ENCODE measurements around the gene DMRTB1. TPM values are rescaled to one million over a fixed set of nuclear protein-coding genes. Genes with fewer than 3 reads are reported as not detected.

The DMRTB1 gene
- total RNA-seq, 1 donor from 2014 or later, result not detected

GRCh38 chr1:53508991-53509666, 49.9 kb downstream of the DMRTB1 start:
- Mint-ChIP-seq H3K4me1 (peaks cover 61% of the 10 kb centered on the region), H3K9me3 (no peaks in the 10 kb centered on the region), H3K27me3 (ENCODE audit: insufficient read depth, low read depth) (peaks cover 8% of the 10 kb centered on the region), H3K4me3 (no peak overlapping the region), H3K36me3 (no peaks in the 10 kb centered on the region), H3K27ac (peak overlapping the region; percentile 50)
- peak overlapping the region; percentile 26 for H2AFZ ChIP-seq (replicated peaks)
- H3K27me3 ChIP-seq, result no peaks in the 10 kb centered on the region
- no peaks in the 10 kb centered on the region for H3K79me2 ChIP-seq (ENCODE audit: low read depth)
- H3K4me2 ChIP-seq, result no peak overlapping the region
- H3K36me3 ChIP-seq, result no peaks in the 10 kb centered on the region
- H3K9me3 ChIP-seq (ENCODE audit: low read depth), result no peaks in the 10 kb centered on the region
- TF ChIP-seq EZH2 (IDR thresholded peaks at IDR 0.05) (no peak), EZH2phosphoT487 (IDR thresholded peaks at IDR 0.05) (no peak)
- TF ChIP-seq, protein P1, sequence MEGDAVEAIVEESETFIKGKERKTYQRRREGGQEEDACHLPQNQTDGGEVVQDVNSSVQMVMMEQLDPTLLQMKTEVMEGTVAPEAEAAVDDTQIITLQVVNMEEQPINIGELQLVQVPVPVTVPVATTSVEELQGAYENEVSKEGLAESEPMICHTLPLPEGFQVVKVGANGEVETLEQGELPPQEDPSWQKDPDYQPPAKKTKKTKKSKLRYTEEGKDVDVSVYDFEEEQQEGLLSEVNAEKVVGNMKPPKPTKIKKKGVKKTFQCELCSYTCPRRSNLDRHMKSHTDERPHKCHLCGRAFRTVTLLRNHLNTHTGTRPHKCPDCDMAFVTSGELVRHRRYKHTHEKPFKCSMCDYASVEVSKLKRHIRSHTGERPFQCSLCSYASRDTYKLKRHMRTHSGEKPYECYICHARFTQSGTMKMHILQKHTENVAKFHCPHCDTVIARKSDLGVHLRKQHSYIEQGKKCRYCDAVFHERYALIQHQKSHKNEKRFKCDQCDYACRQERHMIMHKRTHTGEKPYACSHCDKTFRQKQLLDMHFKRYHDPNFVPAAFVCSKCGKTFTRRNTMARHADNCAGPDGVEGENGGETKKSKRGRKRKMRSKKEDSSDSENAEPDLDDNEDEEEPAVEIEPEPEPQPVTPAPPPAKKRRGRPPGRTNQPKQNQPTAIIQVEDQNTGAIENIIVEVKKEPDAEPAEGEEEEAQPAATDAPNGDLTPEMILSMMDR (IDR thresholded peaks at IDR 0.05), result no peak
- no peak overlapping the region for H3K27ac ChIP-seq
- DNase-seq (ENCODE audit: low spot score), result no peak
- H3K4me3 ChIP-seq, result no peak overlapping the region
- peaks cover 10% of the 10 kb centered on the region for H3F3A ChIP-seq (ENCODE audit: low read depth)
- no peak overlapping the region for H3K9ac ChIP-seq
- no peaks in the 10 kb centered on the region for H4K20me1 ChIP-seq (ENCODE audit: low read depth)
- peaks cover 42% of the 10 kb centered on the region for H3K4me1 ChIP-seq

DNA sequence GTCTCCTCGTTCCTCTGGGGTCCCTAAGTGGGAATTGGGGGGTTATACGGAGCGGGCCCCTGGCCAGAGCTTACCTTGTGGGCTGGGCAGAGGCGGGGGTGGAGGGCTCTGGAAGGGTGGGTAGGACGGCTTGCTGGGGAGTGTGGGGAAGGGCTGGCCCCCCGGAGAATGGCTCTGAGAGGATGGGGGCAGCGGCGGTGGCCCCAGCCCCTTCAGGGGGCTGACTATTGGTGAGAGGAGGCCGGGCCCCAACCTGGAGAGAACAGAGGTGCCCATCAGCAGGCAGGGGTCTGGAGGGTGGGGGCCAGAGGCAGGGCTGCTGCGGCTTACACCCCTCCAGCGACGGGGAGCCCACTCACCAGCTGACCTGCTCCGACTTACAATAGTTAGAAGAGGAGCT, 50.6 kb downstream of the DMRTB1 start:
- no peak overlapping the region for H3K4me2 ChIP-seq

DNA sequence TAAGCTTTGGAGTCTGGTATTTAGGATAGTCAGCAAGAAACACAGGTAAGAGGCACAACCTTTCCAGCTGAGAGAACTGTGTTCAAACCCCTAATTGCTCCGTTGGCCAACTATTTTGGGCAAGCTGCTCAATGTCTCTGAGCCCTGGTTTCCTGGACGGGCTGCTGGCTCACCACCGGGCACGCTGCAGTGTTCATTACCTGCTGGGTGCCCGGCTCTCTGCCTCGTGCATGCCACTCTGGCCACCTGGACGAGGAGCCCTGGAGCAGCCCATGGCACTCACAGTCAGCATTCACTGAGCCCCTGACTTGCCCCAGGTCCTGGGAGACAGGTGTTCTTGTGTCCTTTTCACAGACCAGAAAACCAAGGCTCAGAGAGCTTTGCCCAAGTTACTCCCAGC, 51.0 kb downstream of the DMRTB1 start:
- H3K79me2 ChIP-seq (ENCODE audit: low read depth), result no peaks in the 10 kb centered on the region
- no peaks in the 10 kb centered on the region for H3K36me3 Mint-ChIP-seq
- TF ChIP-seq, protein P1 (IDR thresholded peaks at IDR 0.05), result no peak
- TF ChIP-seq EZH2 (IDR thresholded peaks at IDR 0.05) (no peak), EZH2phosphoT487 (IDR thresholded peaks at IDR 0.05) (no peak)
- no peak overlapping the region for H3K9ac ChIP-seq
- peaks cover 8% of the 10 kb centered on the region for H3F3A ChIP-seq (ENCODE audit: low read depth)
- H2AFZ ChIP-seq (replicated peaks), result no peak overlapping the region
- H3K4me1 ChIP-seq, result peaks cover 43% of the 10 kb centered on the region
- H3K27ac Mint-ChIP-seq, result no peak overlapping the region
- no peaks in the 10 kb centered on the region for H3K36me3 ChIP-seq
- H3K27me3 Mint-ChIP-seq (ENCODE audit: insufficient read depth, low read depth), result peaks cover 8% of the 10 kb centered on the region
- no peaks in the 10 kb centered on the region for H3K27me3 ChIP-seq
- H4K20me1 ChIP-seq (ENCODE audit: low read depth), result no peaks in the 10 kb centered on the region
- no peak for DNase-seq (ENCODE audit: low spot score)
- no peak overlapping the region for H3K4me3 ChIP-seq
- H3K4me2 ChIP-seq, result no peak overlapping the region
- H3K9me3 Mint-ChIP-seq, result no peaks in the 10 kb centered on the region
- H3K4me3 Mint-ChIP-seq, result no peak overlapping the region
- no peak overlapping the region for H3K27ac ChIP-seq
- no peaks in the 10 kb centered on the region for H3K9me3 ChIP-seq (ENCODE audit: low read depth)
- peaks cover 60% of the 10 kb centered on the region for H3K4me1 Mint-ChIP-seq

More for the DNA sequence above, 50.6 kb downstream of the DMRTB1 start:
- H3K27me3 Mint-ChIP-seq (ENCODE audit: insufficient read depth, low read depth), result peaks cover 8% of the 10 kb centered on the region
- no peak overlapping the region for H3K27ac Mint-ChIP-seq
- no peak for TF ChIP-seq EZH2 (IDR thresholded peaks at IDR 0.05)
- TF ChIP-seq, protein P1 (IDR thresholded peaks at IDR 0.05), result no peak
- no peak for TF ChIP-seq EZH2phosphoT487 (IDR thresholded peaks at IDR 0.05)
- no peaks in the 10 kb centered on the region for H3K36me3 Mint-ChIP-seq
- Histone ChIP-seq H2AFZ (replicated peaks) (no peak overlapping the region), H3K4me3 (no peak overlapping the region), H3K9me3 (ENCODE audit: low read depth) (no peaks in the 10 kb centered on the region), H3F3A (ENCODE audit: low read depth) (peaks cover 10% of the 10 kb centered on the region), H3K36me3 (no peaks in the 10 kb centered on the region), H3K27me3 (no peaks in the 10 kb centered on the region), H3K79me2 (ENCODE audit: low read depth) (no peaks in the 10 kb centered on the region), H4K20me1 (ENCODE audit: low read depth) (no peaks in the 10 kb centered on the region), H3K4me1 (peaks cover 43% of the 10 kb centered on the region), H3K27ac (no peak overlapping the region), H3K9ac (no peak overlapping the region)
- no peaks in the 10 kb centered on the region for H3K9me3 Mint-ChIP-seq
- peaks cover 61% of the 10 kb centered on the region for H3K4me1 Mint-ChIP-seq
- no peak overlapping the region for H3K4me3 Mint-ChIP-seq
- no peak for DNase-seq (ENCODE audit: low spot score)

Data from neural progenitor cell (in vitro differentiated cells).